ENCODE results near the gene CPN1. TPM values are rescaled to one million over a fixed set of nuclear protein-coding genes. Genes with fewer than 3 reads are reported as not detected.
A peak's percentile ranks its signal among the peaks of the same experiment; 100 is the strongest.

Gene CPN1
- total RNA-seq, 1 donor from 2014 or later: not detected

GRCh38 chr10:100020886-100021253 lies 60.8 kb downstream of the CPN1 start:
- H3K9me3 Mint-ChIP-seq (ENCODE audit: unreplicated experiment): peaks cover 6% of the 10 kb centered on the region
- peaks cover 3% of the 10 kb centered on the region for H3K27me3 Mint-ChIP-seq (ENCODE audit: unreplicated experiment)
- H3K4me3 Mint-ChIP-seq (ENCODE audit: unreplicated experiment): no peak overlapping the region
- no peaks in the 10 kb centered on the region for H3K36me3 Mint-ChIP-seq (ENCODE audit: unreplicated experiment)
- TF ChIP-seq CTCF (IDR thresholded peaks at IDR 0.05; ENCODE audit: partially characterized antibody, unreplicated experiment): no peak
- DNase-seq: peak; percentile 60
- H3K4me1 Mint-ChIP-seq (ENCODE audit: low read depth, unreplicated experiment): peaks cover 19% of the 10 kb centered on the region
- H3K27ac Mint-ChIP-seq (ENCODE audit: unreplicated experiment): peak overlapping the region; percentile 73

- Mint-ChIP-seq H3K27ac (ENCODE audit: unreplicated experiment) (peak overlapping the region; percentile 62), H3K27me3 (ENCODE audit: unreplicated experiment) (no peaks in the 10 kb centered on the region), H3K9me3 (ENCODE audit: unreplicated experiment) (peaks cover 3% of the 10 kb centered on the region), H3K4me3 (ENCODE audit: unreplicated experiment) (peak overlapping the region; percentile 13), H3K4me1 (ENCODE audit: low read depth, unreplicated experiment) (peaks cover 13% of the 10 kb centered on the region), H3K36me3 (ENCODE audit: unreplicated experiment) (no peaks in the 10 kb centered on the region)
- TF ChIP-seq CTCF (IDR thresholded peaks at IDR 0.05; ENCODE audit: partially characterized antibody, unreplicated experiment): no peak
- DNase-seq: no peak
Observed at GRCh38 chr10:100020142-100020885, 61.4 kb downstream of the CPN1 start.

- no peak for TF ChIP-seq CTCF (IDR thresholded peaks at IDR 0.05; ENCODE audit: partially characterized antibody, unreplicated experiment)
- H3K27me3 Mint-ChIP-seq (ENCODE audit: unreplicated experiment): no peaks in the 10 kb centered on the region
- H3K27ac Mint-ChIP-seq (ENCODE audit: unreplicated experiment): peak overlapping the region; percentile 62
- no peak for DNase-seq
- H3K4me3 Mint-ChIP-seq (ENCODE audit: unreplicated experiment): peak overlapping the region; percentile 13
- no peaks in the 10 kb centered on the region for H3K9me3 Mint-ChIP-seq (ENCODE audit: unreplicated experiment)
- no peaks in the 10 kb centered on the region for H3K36me3 Mint-ChIP-seq (ENCODE audit: unreplicated experiment)
- peaks cover 7% of the 10 kb centered on the region for H3K4me1 Mint-ChIP-seq (ENCODE audit: low read depth, unreplicated experiment)
Observed at GRCh38 chr10:100019787-100020141, 61.9 kb downstream of the CPN1 start.

GRCh38 chr10:100014071-100014762 lies 67.5 kb downstream of the CPN1 start:
- H3K4me3 Mint-ChIP-seq (ENCODE audit: unreplicated experiment): no peak overlapping the region

More at GRCh38 chr10:100014071-100014762, 67.5 kb downstream of the CPN1 start:
- peaks cover 6% of the 10 kb centered on the region for H3K9me3 Mint-ChIP-seq (ENCODE audit: unreplicated experiment)
- H3K36me3 Mint-ChIP-seq (ENCODE audit: unreplicated experiment): peaks cover 4% of the 10 kb centered on the region
- H3K27ac Mint-ChIP-seq (ENCODE audit: unreplicated experiment): no peak overlapping the region
- no peak for TF ChIP-seq CTCF (IDR thresholded peaks at IDR 0.05; ENCODE audit: partially characterized antibody, unreplicated experiment)
- peaks cover 4% of the 10 kb centered on the region for H3K27me3 Mint-ChIP-seq (ENCODE audit: unreplicated experiment)
- no peak for DNase-seq
- no peaks in the 10 kb centered on the region for H3K4me1 Mint-ChIP-seq (ENCODE audit: low read depth, unreplicated experiment)
